Activated CD8-positive, alpha-beta T cell treated with anti-CD3 and anti-CD28 coated beads for 36 hours (primary cell): ENCODE results near the gene ASMTL. TPM values are rescaled to one million over a fixed set of nuclear protein-coding genes. Genes with fewer than 3 reads are reported as not detected.
A peak's percentile ranks its signal among the peaks of the same experiment; 100 is the strongest.

ENCODE experiments used
- ATAC-seq: fragments of 200-7000 bp; cut with Tn5 transposase; one replicate; pipeline ENCODE4 v1.10.0; 2021; ENCODE audit warnings: mild to moderate bottlenecking, moderate library complexity
- CTCF ChIA-PET: fragments of 350-600 bp; sonication (Branson Sonifier 250); formaldehyde crosslinking; loops from one replicate; lab custom pipeline; 2021; ENCODE audit warnings: antibody characterized with exemption; lab: Charles Lee
- POLR2A ChIA-PET: fragments of 350-600 bp; sonication (Branson Sonifier 250); formaldehyde crosslinking; loops from one replicate; lab custom pipeline; 2021; ENCODE audit warnings: antibody characterized with exemption; lab: Charles Lee
- DNase-seq: peaks from one replicate; pipeline ENCODE4 v3.0.0-alpha.2; 2020
- H3K27ac Mint-ChIP-seq: one replicate; pipeline ENCODE4 v1.8.0; 2021; ENCODE audit warnings: mild to moderate bottlenecking, mixed read lengths
- H3K27me3 Mint-ChIP-seq: one replicate; pipeline ENCODE4 v1.8.0; 2021; ENCODE audit warnings: mixed read lengths
- H3K36me3 Mint-ChIP-seq: one replicate; pipeline ENCODE4 v1.8.0; 2021; ENCODE audit warnings: low read depth, mixed read lengths
- H3K4me1 Mint-ChIP-seq: one replicate; pipeline ENCODE4 v1.8.0; 2021; ENCODE audit warnings: low read depth, mixed read lengths
- H3K4me3 Mint-ChIP-seq: one replicate; pipeline ENCODE4 v1.8.0; 2021; ENCODE audit warnings: mild to moderate bottlenecking, moderate library complexity, mixed read lengths
- H3K9me3 Mint-ChIP-seq: one replicate; pipeline ENCODE4 v1.8.0; 2021; ENCODE audit warnings: mixed read lengths
- CTCF ChIP-seq: fragments of 200-600 bp; IDR thresholded peaks from one replicate; pipeline ENCODE4 v1.8.0; 2022; ENCODE audit warnings: antibody characterized with exemption, mild to moderate bottlenecking
- intact Hi-C: fragments of 100-400 bp; cut with micrococcal nuclease; formaldehyde crosslinking; loops from one replicate; pipeline ENCODE4 v1.10.0; 2022
- total RNA-seq, 2 experiments: library from RNA; stranded (reverse); gene quantifications; one replicate each; pipeline ENCODE4 v1.2.3, GENCODE V29; 2021

Gene ASMTL
- total RNA-seq, 2 experiments from 2014 or later, result 55.8 to 57.2 TPM

DNA sequence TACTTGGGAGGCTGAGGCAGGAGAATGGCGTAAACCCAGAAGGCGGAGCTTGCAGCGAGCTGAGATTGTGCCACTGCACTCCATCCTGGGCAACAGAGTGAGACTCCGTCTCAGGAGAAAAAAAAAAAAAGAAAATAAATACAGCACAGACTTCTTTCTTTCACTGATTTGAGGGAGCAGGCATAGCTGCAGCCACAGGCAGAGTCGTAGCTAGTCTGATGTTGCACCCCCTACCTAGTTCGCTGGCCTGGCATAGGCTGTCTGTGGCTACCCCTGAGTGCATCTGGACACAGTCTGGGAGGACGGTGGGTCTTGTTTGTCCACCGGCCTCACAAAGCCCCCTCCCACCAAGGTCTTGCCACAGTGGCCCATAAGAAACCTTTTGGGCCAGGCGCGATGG, 94.7 kb downstream of the ASMTL start:
- Mint-ChIP-seq H3K4me3 (no peak overlapping the region), H3K27ac (no peak overlapping the region), H3K36me3 (peaks cover 21% of the 10 kb centered on the region), H3K9me3 (no peaks in the 10 kb centered on the region), H3K4me1 (peaks cover 13% of the 10 kb centered on the region), H3K27me3 (no peaks in the 10 kb centered on the region)
- DNase-seq (no peak), ATAC-seq (no peak)
- TF ChIP-seq CTCF, result no peak
- intact Hi-C loops, result no loop called here
- ChIA-PET POLR2A (no interaction called here), CTCF (no interaction called here)

GRCh38 chrX:1355131-1356046, 97.3 kb downstream of the ASMTL start:
- peak overlapping the region; percentile 67 for H3K27ac Mint-ChIP-seq
- intact Hi-C loops, result no loop called here
- ChIA-PET CTCF (no interaction called here), POLR2A (no interaction called here)
- no peak overlapping the region for H3K4me3 Mint-ChIP-seq
- peak; percentile 36 for DNase-seq
- no peaks in the 10 kb centered on the region for H3K9me3 Mint-ChIP-seq
- ATAC-seq, result peak; percentile 69
- peaks cover 9% of the 10 kb centered on the region for H3K4me1 Mint-ChIP-seq
- H3K36me3 Mint-ChIP-seq, result peaks cover 15% of the 10 kb centered on the region
- no peak for TF ChIP-seq CTCF
- no peaks in the 10 kb centered on the region for H3K27me3 Mint-ChIP-seq

DNA sequence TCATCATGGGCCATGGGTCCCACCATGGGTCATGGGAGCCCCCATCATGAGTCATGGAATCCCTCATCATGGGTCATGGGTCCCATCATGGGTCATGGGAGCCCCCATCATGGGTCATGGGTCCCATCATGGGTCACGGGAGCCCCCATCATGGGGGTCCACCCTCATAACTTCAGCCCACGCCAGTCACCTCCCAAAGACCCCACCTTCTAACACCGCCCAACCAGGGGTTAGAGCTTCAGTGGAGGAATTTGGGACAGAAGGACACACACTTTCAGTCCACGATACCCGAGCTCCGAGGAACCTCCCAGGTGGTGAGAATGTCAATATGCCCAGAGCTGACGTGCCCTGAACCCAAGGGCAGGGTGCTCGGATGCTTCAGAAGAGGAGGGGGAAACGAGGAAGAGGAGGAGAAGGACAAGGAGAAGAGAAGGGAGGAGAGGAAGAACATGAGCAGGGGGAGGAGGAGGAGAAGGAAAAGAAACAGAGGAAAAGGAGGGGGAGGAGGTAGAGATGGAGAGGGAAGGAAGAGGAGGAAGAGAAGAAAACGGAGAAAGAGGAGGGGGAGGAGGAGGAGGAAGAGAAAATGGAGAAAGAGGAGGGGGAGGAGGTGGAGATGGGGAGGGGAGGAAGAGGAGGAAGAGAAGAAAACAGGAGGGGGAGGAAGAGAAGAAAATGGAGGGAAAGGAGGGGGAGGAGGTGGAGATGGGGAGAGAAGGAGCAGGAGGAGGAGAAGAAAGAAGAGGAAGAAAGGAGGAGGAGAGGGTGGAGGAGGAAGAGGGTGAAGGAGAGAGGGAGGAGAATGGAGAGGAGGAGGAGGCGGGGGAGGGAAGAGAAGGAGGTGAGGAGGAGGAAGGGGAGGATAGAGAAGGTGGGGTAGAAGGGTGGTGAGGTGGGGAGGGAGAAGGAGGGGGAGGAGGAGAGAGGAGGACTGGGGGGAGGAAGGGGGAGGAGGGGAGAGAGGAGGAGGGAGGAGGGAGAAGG, 98.4 kb downstream of the ASMTL start:
- Mint-ChIP-seq H3K4me3 (no peak overlapping the region), H3K36me3 (peaks cover 10% of the 10 kb centered on the region), H3K4me1 (peaks cover 9% of the 10 kb centered on the region), H3K9me3 (no peaks in the 10 kb centered on the region), H3K27ac (peak overlapping the region; percentile 36), H3K27me3 (no peaks in the 10 kb centered on the region)
- no peak for TF ChIP-seq CTCF
- no peak for DNase-seq
- POLR2A ChIA-PET, result no interaction called here
- intact Hi-C loops, result no loop called here
- no peak for ATAC-seq
- CTCF ChIA-PET, result no interaction called here

Other genes with a start within 250 kb of the ASMTL start
- gene CRLF2, start 240.3 kb downstream of the ASMTL start, total RNA-seq, result under 1 TPM; 0.43 to 0.51 TPM
- gene CSF2RA, start 184.1 kb downstream of the ASMTL start, total RNA-seq, result not detected
- gene IL3RA, start 116.1 kb downstream of the ASMTL start, total RNA-seq, result not detected
- 100 to 1,000 TPM; 460 to 476 TPM for gene SLC25A6, start 60.8 kb downstream of the ASMTL start, total RNA-seq
- 10 to 100 TPM; 27.5 to 28.3 TPM for gene P2RY8, start 84.3 kb upstream of the ASMTL start, total RNA-seq
- gene AKAP17A, start 138.7 kb upstream of the ASMTL start, total RNA-seq, result 10 to 100 TPM; 82.8 to 85.5 TPM
- under 1 TPM in 1 of 2 experiments, not detected in 1; 0.41 TPM for gene ASMT, start 162.2 kb upstream of the ASMTL start, total RNA-seq